HFFc6 (cell line): ENCODE measurements around the gene VMAC. TPM values are rescaled to one million over a fixed set of nuclear protein-coding genes. Genes with fewer than 3 reads are reported as not detected.

ENCODE experiments used
- DNase-seq: peaks from one replicate; pipeline ENCODE4 v3.0.0-alpha.2; 2018
- H3K27ac Mint-ChIP-seq: 2 replicates; pipeline ENCODE4 v1.8.0; 2020; ENCODE audit warnings: mild to moderate bottlenecking, mixed read lengths
- H3K27me3 Mint-ChIP-seq: 2 replicates; pipeline ENCODE4 v1.8.0; 2021; ENCODE audit warnings: mild to moderate bottlenecking, moderate library complexity, mixed read lengths; ENCODE audit not compliant: insufficient read depth
- H3K36me3 Mint-ChIP-seq: 2 replicates; pipeline ENCODE4 v1.8.0; 2021; ENCODE audit warnings: low read depth, mixed read lengths
- H3K4me1 Mint-ChIP-seq: 2 replicates; pipeline ENCODE4 v1.8.0; 2020; ENCODE audit warnings: low read depth, mixed read lengths
- H3K4me3 Mint-ChIP-seq: 2 replicates; pipeline ENCODE4 v1.8.0; 2020; ENCODE audit warnings: mild to moderate bottlenecking, moderate library complexity, mixed read lengths
- H3K9me3 Mint-ChIP-seq: 2 replicates; pipeline ENCODE4 v1.8.0; 2020; ENCODE audit warnings: mild to moderate bottlenecking, mixed read lengths
- total RNA-seq, 6 experiments: library from RNA; stranded (reverse); fragmentation: NEBNext Ultra II Directional; extraction: Animal tissue kit (Norgen Biotek cat#: 25700); gene quantifications; 2 replicates in 1 of 6; 3 replicates in 5 of 6; pipeline ENCODE4 v1.2.3, GENCODE V29; 2021
- TF ChIP-seq, protein P1 (sequence below): fragments of 200-600 bp; sonication (generic); IDR thresholded peaks from 2 replicates; pipeline ENCODE4 v1.5.0; 2021; ENCODE audit warnings: antibody characterized with exemption, mild to moderate bottlenecking

Gene VMAC
- total RNA-seq, 6 experiments from 2014 or later: 1.8 to 2.4 (median 1.9) TPM

DNA sequence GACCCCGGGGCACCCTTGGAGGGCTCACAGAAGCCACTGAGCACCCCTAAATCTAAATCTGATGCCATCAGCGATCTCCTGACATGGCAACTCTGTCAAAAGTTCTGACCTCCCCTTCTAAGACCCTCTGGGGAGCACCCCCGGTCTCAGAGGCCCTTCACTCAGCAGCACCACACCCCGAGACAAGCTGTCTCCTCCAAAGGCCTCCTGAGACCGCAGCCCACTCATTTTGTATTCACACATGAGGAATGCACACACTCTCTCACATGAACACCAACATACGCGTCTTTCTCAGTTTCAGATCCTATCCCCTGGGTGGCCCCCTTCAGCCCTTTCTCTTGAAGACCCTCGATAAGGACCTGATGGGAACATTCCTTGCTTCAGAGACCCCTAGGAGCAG, 3.7 kb upstream of the VMAC start:
- H3K4me1 Mint-ChIP-seq: peaks cover 12% of the 10 kb centered on the region
- H3K4me3 Mint-ChIP-seq: no peak overlapping the region
- DNase-seq: no peak
- peaks cover 16% of the 10 kb centered on the region for H3K36me3 Mint-ChIP-seq
- H3K27ac Mint-ChIP-seq: peak overlapping the region; percentile 26; the same call in 1 of the 2 replicates
- H3K9me3 Mint-ChIP-seq: no peaks in the 10 kb centered on the region
- TF ChIP-seq, protein P1, sequence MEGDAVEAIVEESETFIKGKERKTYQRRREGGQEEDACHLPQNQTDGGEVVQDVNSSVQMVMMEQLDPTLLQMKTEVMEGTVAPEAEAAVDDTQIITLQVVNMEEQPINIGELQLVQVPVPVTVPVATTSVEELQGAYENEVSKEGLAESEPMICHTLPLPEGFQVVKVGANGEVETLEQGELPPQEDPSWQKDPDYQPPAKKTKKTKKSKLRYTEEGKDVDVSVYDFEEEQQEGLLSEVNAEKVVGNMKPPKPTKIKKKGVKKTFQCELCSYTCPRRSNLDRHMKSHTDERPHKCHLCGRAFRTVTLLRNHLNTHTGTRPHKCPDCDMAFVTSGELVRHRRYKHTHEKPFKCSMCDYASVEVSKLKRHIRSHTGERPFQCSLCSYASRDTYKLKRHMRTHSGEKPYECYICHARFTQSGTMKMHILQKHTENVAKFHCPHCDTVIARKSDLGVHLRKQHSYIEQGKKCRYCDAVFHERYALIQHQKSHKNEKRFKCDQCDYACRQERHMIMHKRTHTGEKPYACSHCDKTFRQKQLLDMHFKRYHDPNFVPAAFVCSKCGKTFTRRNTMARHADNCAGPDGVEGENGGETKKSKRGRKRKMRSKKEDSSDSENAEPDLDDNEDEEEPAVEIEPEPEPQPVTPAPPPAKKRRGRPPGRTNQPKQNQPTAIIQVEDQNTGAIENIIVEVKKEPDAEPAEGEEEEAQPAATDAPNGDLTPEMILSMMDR: no peak
- peaks cover 7% of the 10 kb centered on the region for H3K27me3 Mint-ChIP-seq

DNA sequence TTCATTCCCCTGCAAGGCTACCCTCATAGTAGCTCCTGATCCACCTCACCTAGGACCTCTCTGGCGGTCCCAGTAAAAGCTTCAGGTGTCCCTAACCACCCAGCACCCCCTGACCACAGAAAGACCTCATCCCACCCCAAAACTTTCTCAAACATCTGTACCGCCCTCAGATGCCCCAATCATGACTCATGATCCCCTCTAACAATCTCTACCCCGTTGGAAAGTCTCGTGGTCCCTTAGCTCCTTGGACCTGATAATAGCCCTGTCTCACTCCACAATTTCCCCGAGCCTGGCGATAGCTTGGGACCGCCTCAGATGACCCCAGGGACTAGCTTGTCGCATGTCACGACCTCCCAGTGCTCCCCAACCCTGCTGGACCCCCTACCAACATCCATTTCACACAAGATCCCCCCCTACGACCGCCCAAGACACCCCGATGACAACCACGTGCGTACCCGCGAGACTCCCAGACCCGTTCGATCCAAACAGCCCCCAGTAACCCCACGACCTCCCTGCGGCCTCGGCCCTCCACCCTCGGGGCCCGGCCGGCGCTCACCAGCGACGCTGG, 1.5 kb upstream of the VMAC start:
- Mint-ChIP-seq H3K4me3 (peak overlapping the region; percentile 96), H3K4me1 (peaks cover 12% of the 10 kb centered on the region), H3K27me3 (peaks cover 7% of the 10 kb centered on the region), H3K27ac (peak overlapping the region; percentile 99), H3K36me3 (peaks cover 16% of the 10 kb centered on the region), H3K9me3 (no peaks in the 10 kb centered on the region)
- TF ChIP-seq, protein P1: no peak
- peak; percentile 32 for DNase-seq

DNA sequence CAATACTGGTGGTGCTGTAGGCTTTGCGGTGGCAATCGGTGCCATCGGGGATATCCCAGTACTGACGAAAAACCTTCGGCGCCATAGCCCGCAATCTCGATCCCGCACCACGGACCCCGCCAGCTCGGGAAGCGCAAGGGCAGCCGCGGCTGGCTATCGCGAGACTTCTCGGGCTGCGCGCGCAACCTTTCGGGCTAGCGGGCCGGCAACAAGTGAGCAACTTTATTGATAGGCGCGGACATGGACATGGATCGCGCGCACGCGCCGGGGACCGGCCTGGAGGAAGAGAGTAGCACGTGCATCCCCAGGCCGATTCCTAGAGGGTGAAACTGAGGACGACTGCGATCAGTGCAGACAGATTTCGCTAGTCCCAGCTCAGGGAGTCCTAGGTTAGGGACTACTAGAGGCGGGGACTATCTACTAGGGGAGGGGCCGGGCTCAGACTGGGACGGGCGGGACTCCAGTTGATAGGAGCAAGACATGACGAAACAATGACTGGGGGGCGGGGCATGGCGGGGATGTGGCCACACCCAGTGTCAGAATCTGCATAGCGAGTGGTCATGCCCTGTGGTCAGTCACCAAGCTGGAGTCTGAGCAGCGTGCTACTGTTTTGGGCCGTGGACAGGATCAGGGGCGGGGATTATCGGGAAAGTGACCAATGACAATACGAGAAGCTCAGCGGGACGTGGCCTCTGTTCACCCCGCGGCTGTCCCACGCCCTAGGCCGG, 884 bp upstream of the VMAC start, which contains the start of gene NDUFA11:
NDUFA11 (minus strand) TSS at position 167 of the 728 bp plus-strand sequence; CDS start at position 85, 82 bp downstream.
- Mint-ChIP-seq H3K4me3 (peak within 1 kb of the TSS; percentile 96), H3K9me3 (no peaks in the 10 kb centered on the region), H3K27me3 (peaks cover 7% of the 10 kb centered on the region), H3K4me1 (peaks cover 12% of the 10 kb centered on the region), H3K27ac (peak within 1 kb of the TSS; percentile 99), H3K36me3 (peaks cover 16% of the 10 kb centered on the region)
- TF ChIP-seq, protein P1: no peak
- DNase-seq: peak; percentile 96

DNA sequence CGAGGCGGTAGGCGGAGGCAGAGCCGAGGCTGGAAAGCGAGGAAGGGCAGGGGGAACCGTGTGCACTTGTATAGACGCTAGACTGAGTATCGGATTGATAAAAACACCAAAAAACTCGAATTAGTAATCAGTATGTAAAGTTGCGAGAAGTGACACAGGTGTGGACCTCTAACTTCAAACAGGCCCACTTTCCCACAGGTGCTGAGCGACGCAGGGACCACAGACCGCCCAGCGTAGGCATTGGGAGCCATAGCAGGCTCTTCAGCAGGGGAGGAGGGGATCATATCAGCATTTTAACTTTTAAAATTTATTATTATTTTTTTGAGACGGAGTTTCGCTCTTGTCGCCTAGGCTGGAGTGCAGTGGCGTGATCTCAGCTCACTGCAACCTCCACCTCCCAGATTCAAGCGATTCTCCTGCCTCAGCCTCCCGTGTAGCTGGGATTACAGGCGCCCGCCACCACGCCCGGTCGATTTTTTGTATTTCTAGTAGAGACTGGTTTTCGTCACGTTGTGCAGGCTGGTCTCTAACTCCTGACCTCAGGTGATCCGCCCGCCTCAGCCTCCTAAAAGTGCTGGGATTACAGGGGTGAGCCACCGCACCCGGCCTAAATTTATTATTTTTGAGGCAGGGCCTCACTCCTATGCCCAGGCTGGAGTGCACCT, 574 bp downstream of the VMAC start:
- no peak for DNase-seq
- Mint-ChIP-seq H3K36me3 (peaks cover 11% of the 10 kb centered on the region), H3K27ac (no peak overlapping the region), H3K4me3 (peak overlapping the region; percentile 96), H3K9me3 (no peaks in the 10 kb centered on the region), H3K27me3 (peaks cover 7% of the 10 kb centered on the region), H3K4me1 (peaks cover 12% of the 10 kb centered on the region)
- TF ChIP-seq, protein P1: no peak

DNA sequence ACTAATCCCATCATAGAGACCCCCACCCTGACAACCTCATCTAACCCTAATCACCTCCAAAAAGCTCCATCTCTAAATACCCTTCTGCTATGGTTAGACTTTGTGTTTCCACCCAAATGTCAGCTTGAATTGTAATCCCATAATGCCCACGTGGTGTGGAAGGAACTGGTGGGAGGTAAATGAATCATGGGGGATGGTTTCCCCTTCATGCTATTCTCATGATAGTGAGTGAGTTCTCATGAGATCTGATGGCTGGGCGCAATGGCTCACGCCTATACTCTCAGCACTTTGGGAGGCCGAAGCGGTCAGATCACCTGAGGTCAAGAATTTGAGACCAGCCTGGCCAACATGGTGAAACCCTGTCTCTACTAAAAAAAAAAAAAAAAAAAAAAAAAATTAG, 2.6 kb downstream of the VMAC start:
- TF ChIP-seq, protein P1: no peak
- H3K4me3 Mint-ChIP-seq: no peak overlapping the region
- peaks cover 7% of the 10 kb centered on the region for H3K27me3 Mint-ChIP-seq
- no peaks in the 10 kb centered on the region for H3K9me3 Mint-ChIP-seq
- no peak for DNase-seq
- peaks cover 5% of the 10 kb centered on the region; the same call in 1 of the 2 replicates for H3K36me3 Mint-ChIP-seq
- H3K27ac Mint-ChIP-seq: no peak overlapping the region
- peaks cover 6% of the 10 kb centered on the region; the same call in 1 of the 2 replicates for H3K4me1 Mint-ChIP-seq
